CD8-positive, alpha-beta memory T cell (primary cell): ENCODE data around the gene KCNG4. TPM values are rescaled to one million over a fixed set of nuclear protein-coding genes. Genes with fewer than 3 reads are reported as not detected.

Experiments
- CTCF ChIA-PET: fragments of 350-600 bp; sonication (Branson Sonifier 250); formaldehyde crosslinking; loops from one replicate; lab custom pipeline; 2021; ENCODE audit warnings: antibody characterized with exemption; lab: Charles Lee
- POLR2A ChIA-PET: fragments of 350-600 bp; sonication (Branson Sonifier 250); formaldehyde crosslinking; loops from one replicate; lab custom pipeline; 2021; ENCODE audit warnings: antibody characterized with exemption; lab: Charles Lee
- DNase-seq, 5 donors: peaks; one replicate each; pipeline versions ENCODE4 v3.0.0 to v3.0.0-alpha.2; 2020 to 2022; ENCODE audit warnings: mixed read lengths in 1 of 5
- H3K27ac ChIP-seq: one replicate; pipeline ENCODE4 v1.7.0; 2013; ENCODE audit warnings: low read depth, mild to moderate bottlenecking, low read length, moderate library complexity
- H3K27me3 ChIP-seq: 2 replicates; pipeline ENCODE4 v1.7.0; 2013; ENCODE audit warnings: low read length, mild to moderate bottlenecking; ENCODE audit not compliant: insufficient read depth, poor library complexity, severe bottlenecking
- H3K36me3 ChIP-seq: 2 replicates; pipeline ENCODE4 v1.7.0; 2013; ENCODE audit warnings: mild to moderate bottlenecking, low read length, moderate library complexity; ENCODE audit not compliant: insufficient read depth
- H3K4me1 ChIP-seq: 2 replicates; pipeline ENCODE4 v1.7.0; 2013; ENCODE audit warnings: mild to moderate bottlenecking, low read length, moderate library complexity; ENCODE audit not compliant: insufficient read depth
- H3K4me3 ChIP-seq: 2 replicates; pipeline ENCODE4 v1.7.0; 2013; ENCODE audit warnings: mild to moderate bottlenecking, low read length
- H3K9me3 ChIP-seq: 2 replicates; pipeline ENCODE4 v1.7.0; 2013; ENCODE audit warnings: mild to moderate bottlenecking, low read length
- H3K27ac Mint-ChIP-seq, 8 donors: one replicate each; pipeline ENCODE4 v1.8.0; 2020 to 2021; ENCODE audit warnings: mixed read lengths in 8 of 8, mild to moderate bottlenecking in 6 of 8, inconsistent platforms in 3 of 8, moderate library complexity in 3 of 8
- H3K27me3 Mint-ChIP-seq, 2 donors: one replicate each; pipeline ENCODE4 v1.8.0; 2020 to 2021; ENCODE audit warnings: mixed read lengths in 2 of 2, mild to moderate bottlenecking in 1 of 2, moderate library complexity in 1 of 2
- H3K36me3 Mint-ChIP-seq, 3 donors: one replicate each; pipeline ENCODE4 v1.8.0; 2020 to 2021; ENCODE audit warnings: mixed read lengths in 3 of 3, inconsistent platforms in 1 of 3, mild to moderate bottlenecking in 1 of 3
- H3K4me1 Mint-ChIP-seq, 3 donors: one replicate each; pipeline ENCODE4 v1.8.0; 2020 to 2021; ENCODE audit warnings: mixed read lengths in 3 of 3, inconsistent platforms in 1 of 3, mild to moderate bottlenecking in 1 of 3
- H3K4me3 Mint-ChIP-seq, 7 donors: one replicate each; pipeline ENCODE4 v1.8.0; 2020 to 2021; ENCODE audit warnings: mixed read lengths in 7 of 7, mild to moderate bottlenecking in 6 of 7, moderate library complexity in 4 of 7, inconsistent platforms in 2 of 7
- H3K9me3 Mint-ChIP-seq, 5 donors: one replicate each; pipeline ENCODE4 v1.8.0; 2020 to 2022; ENCODE audit warnings: mixed read lengths in 5 of 5, mild to moderate bottlenecking in 3 of 5, moderate library complexity in 2 of 5, inconsistent platforms in 1 of 5
- polyA plus RNA-seq: library from polyadenylated mRNA; unstranded; fragments of 300-500 nt; fragmentation: Illumina TruSeq; gene quantifications from one replicate; pipeline ENCODE4 v1.2.3, GENCODE V29; 2021
- total RNA-seq, 2 experiments: library from RNA; stranded (reverse); gene quantifications; one replicate each; pipeline ENCODE4 v1.2.3, GENCODE V29; 2021

The KCNG4 gene
- total and polyA plus RNA-seq, 3 experiments from 2014 or later = not detected

GRCh38 chr16:84279881-84280280 lies 40.1 kb upstream of the KCNG4 start:
- Mint-ChIP-seq H3K4me3 (no peak overlapping the region), H3K27me3 (peaks cover 9 to 24% of the 10 kb centered on the region in 2 donors), H3K27ac (no peak overlapping the region), H3K9me3 (no peaks in the 10 kb centered on the region), H3K4me1 (peaks cover 0 to 1% (median 0%) of the 10 kb centered on the region in 3 donors), H3K36me3 (no peaks in the 10 kb centered on the region)
- no peaks in the 10 kb centered on the region for H3K27me3 ChIP-seq
- CTCF ChIA-PET = interaction anchor here (0.8 to 1.6 kb wide), 2 partner anchors 11 to 19 kb away, joined by 3 read pairs; no protein-coding TSS in a partner anchor
- H3K4me3 ChIP-seq = no peak overlapping the region
- H3K27ac ChIP-seq = no peak overlapping the region
- no peaks in the 10 kb centered on the region for H3K36me3 ChIP-seq
- POLR2A ChIA-PET = no interaction called here
- H3K4me1 ChIP-seq = no peaks in the 10 kb centered on the region
- no peak for DNase-seq
- no peaks in the 10 kb centered on the region for H3K9me3 ChIP-seq

GRCh38 chr16:84278968-84279367 lies 39.2 kb upstream of the KCNG4 start:
- no peaks in the 10 kb centered on the region for H3K9me3 Mint-ChIP-seq
- peaks cover 0 to 1% (median 0%) of the 10 kb centered on the region in 3 donors for H3K4me1 Mint-ChIP-seq
- H3K27ac Mint-ChIP-seq = no peak overlapping the region
- no peaks in the 10 kb centered on the region for H3K36me3 ChIP-seq
- ChIA-PET POLR2A (no interaction called here), CTCF (interaction anchor here (3.7 kb wide), 1 partner anchor 446 kb away, joined by 16 read pairs; no protein-coding TSS in a partner anchor)
- H3K27ac ChIP-seq = no peak overlapping the region
- DNase-seq = no peak
- H3K27me3 Mint-ChIP-seq = peaks cover 9 to 24% of the 10 kb centered on the region in 2 donors
- H3K36me3 Mint-ChIP-seq = no peaks in the 10 kb centered on the region
- no peak overlapping the region for H3K4me3 Mint-ChIP-seq
- H3K4me1 ChIP-seq = no peaks in the 10 kb centered on the region
- H3K27me3 ChIP-seq = no peaks in the 10 kb centered on the region
- no peak overlapping the region for H3K4me3 ChIP-seq
- H3K9me3 ChIP-seq = no peaks in the 10 kb centered on the region

DNA sequence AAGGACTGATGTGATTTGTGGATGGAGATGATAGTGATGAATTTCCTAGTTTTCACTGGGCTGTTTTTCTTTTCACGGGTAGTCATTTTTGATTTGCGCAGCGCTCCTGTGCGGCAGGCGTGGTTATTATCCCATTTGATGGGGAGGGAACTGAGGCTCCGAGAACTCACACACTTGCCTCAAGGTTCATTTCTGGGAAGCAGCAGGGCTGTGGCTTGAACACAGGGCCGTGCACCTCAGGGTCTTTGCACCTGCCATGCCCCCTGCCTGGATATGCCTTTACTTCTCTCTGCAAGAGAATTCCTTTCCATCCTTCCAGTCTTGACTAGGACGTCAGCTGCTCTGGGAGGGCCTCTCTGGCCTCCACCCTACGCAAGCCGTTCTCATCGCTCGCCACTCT lies 38.5 kb upstream of the KCNG4 start:
- Mint-ChIP-seq H3K4me1 (peaks cover 0 to 1% (median 0%) of the 10 kb centered on the region in 3 donors), H3K9me3 (no peaks in the 10 kb centered on the region), H3K4me3 (no peak overlapping the region), H3K27me3 (peaks cover 9 to 20% of the 10 kb centered on the region in 2 donors), H3K36me3 (no peaks in the 10 kb centered on the region), H3K27ac (peak overlapping the region in 1 of 8 donors; percentile 16)
- Histone ChIP-seq H3K27ac (no peak overlapping the region), H3K4me3 (no peak overlapping the region), H3K4me1 (no peaks in the 10 kb centered on the region), H3K27me3 (no peaks in the 10 kb centered on the region), H3K36me3 (no peaks in the 10 kb centered on the region), H3K9me3 (no peaks in the 10 kb centered on the region)
- ChIA-PET POLR2A (no interaction called here), CTCF (interaction anchor here (1.1 to 3.7 kb wide), 6 partner anchors 42 to 461 kb away, joined by 3 to 16 read pairs (median 6); no protein-coding TSS in a partner anchor)
- DNase-seq = no peak

DNA sequence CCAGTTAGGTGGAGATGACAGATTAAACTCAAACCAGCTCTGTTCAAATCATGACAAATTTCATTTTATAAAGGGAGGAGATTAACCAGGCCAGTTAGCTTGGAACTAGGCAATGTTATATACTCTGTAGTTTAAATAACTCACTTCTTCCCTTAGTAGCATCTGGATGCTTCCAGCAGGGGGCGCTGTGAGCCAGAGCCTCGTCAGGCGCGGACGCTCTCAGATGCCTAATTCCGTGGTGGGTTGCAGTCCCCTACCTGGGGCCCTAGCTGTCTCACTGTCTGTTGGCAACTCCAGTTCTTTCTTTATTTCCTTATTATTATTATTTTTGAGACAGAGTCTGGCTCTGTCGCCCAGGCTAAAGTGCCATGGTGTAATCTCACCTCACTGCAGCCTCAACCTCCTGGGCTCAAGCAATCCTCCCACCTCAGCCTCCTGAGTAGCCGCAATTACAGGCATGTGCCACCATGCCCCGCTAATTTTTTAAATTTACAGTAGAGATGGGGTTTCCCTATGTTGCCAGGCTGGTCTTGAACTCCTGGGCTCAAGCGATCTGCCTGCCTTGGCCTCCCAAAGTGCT lies 37.5 kb upstream of the KCNG4 start:
- H3K4me1 Mint-ChIP-seq = peaks cover 0 to 1% (median 0%) of the 10 kb centered on the region in 3 donors
- H3K27ac ChIP-seq = no peak overlapping the region
- no peak overlapping the region for H3K4me3 ChIP-seq
- POLR2A ChIA-PET = no interaction called here
- peak; percentile 29 to 80 (median 50) for DNase-seq
- peaks cover 9 to 17% of the 10 kb centered on the region in 2 donors for H3K27me3 Mint-ChIP-seq
- no peaks in the 10 kb centered on the region for H3K36me3 Mint-ChIP-seq
- H3K27me3 ChIP-seq = no peaks in the 10 kb centered on the region
- H3K27ac Mint-ChIP-seq = no peak overlapping the region
- no peaks in the 10 kb centered on the region for H3K4me1 ChIP-seq
- no peaks in the 10 kb centered on the region for H3K9me3 ChIP-seq
- no peaks in the 10 kb centered on the region for H3K36me3 ChIP-seq
- H3K9me3 Mint-ChIP-seq = no peaks in the 10 kb centered on the region
- H3K4me3 Mint-ChIP-seq = no peak overlapping the region
- CTCF ChIA-PET = interaction anchor here (0.6 to 3.7 kb wide), 21 partner anchors 9 to 676 kb away, joined by 3 to 16 read pairs (median 3); partner anchors contain the start of genes KCNG4, KLHL36, TAF1C and WFDC1

- peaks cover 8 to 13% of the 10 kb centered on the region in 2 donors for H3K27me3 Mint-ChIP-seq
- ChIA-PET POLR2A (no interaction called here), CTCF (interaction anchor here (1.3 to 3.7 kb wide), 3 partner anchors 8 to 449 kb away, joined by 4 to 16 read pairs (median 7); partner anchors contain the start of gene TAF1C)
Observed at GRCh38 chr16:84275585-84276151, 35.9 kb upstream of the KCNG4 start.

DNA sequence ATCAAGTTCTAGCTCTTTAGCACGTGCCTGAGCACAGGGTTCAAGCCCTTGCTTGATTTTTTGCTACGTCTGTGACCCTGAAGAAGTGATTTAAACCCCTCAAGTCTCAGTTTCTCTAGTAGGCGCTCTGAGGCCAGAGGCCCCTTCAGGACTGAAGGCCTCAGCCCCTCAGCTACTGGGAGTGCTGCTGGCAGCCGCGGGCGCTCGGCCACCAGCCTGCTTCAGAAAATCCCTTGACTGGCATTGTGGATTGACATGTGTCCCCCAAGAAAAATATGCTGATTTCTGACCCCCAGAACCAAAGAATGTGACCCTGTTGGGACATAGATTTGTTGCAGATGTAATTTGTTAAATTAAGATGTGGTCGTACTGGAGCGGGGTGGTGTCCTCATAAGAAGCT lies 34.7 kb upstream of the KCNG4 start:
- DNase-seq = no peak
- Histone ChIP-seq H3K9me3 (no peaks in the 10 kb centered on the region), H3K4me1 (no peaks in the 10 kb centered on the region), H3K27me3 (no peaks in the 10 kb centered on the region), H3K4me3 (no peak overlapping the region), H3K27ac (no peak overlapping the region), H3K36me3 (no peaks in the 10 kb centered on the region)
- Mint-ChIP-seq H3K4me1 (peaks cover 0 to 1% (median 0%) of the 10 kb centered on the region in 3 donors), H3K27ac (no peak overlapping the region), H3K27me3 (peaks cover 11 to 20% of the 10 kb centered on the region in 2 donors), H3K4me3 (no peak overlapping the region), H3K36me3 (no peaks in the 10 kb centered on the region), H3K9me3 (no peaks in the 10 kb centered on the region)
- POLR2A ChIA-PET = no interaction called here
- CTCF ChIA-PET = no interaction called here

More at GRCh38 chr16:84275585-84276151, 35.9 kb upstream of the KCNG4 start:
- Mint-ChIP-seq H3K4me1 (peaks cover 0 to 1% (median 0%) of the 10 kb centered on the region in 3 donors), H3K27ac (peak overlapping the region in 1 of 8 donors; percentile 36), H3K36me3 (no peaks in the 10 kb centered on the region), H3K9me3 (no peaks in the 10 kb centered on the region), H3K4me3 (no peak overlapping the region)
- Histone ChIP-seq H3K27me3 (no peaks in the 10 kb centered on the region), H3K27ac (no peak overlapping the region), H3K9me3 (no peaks in the 10 kb centered on the region), H3K4me1 (no peaks in the 10 kb centered on the region), H3K4me3 (no peak overlapping the region), H3K36me3 (no peaks in the 10 kb centered on the region)
- DNase-seq = no peak

GRCh38 chr16:84272740-84273320 lies 33.0 kb upstream of the KCNG4 start:
- Mint-ChIP-seq H3K4me1 (peaks cover 0 to 1% (median 0%) of the 10 kb centered on the region in 3 donors), H3K9me3 (no peaks in the 10 kb centered on the region), H3K4me3 (no peak overlapping the region), H3K27me3 (peaks cover 11 to 20% of the 10 kb centered on the region in 2 donors), H3K27ac (no peak overlapping the region), H3K36me3 (no peaks in the 10 kb centered on the region)
- DNase-seq = no peak
- no peaks in the 10 kb centered on the region for H3K9me3 ChIP-seq
- ChIA-PET POLR2A (no interaction called here), CTCF (no interaction called here)
- no peaks in the 10 kb centered on the region for H3K36me3 ChIP-seq
- no peaks in the 10 kb centered on the region for H3K27me3 ChIP-seq
- no peak overlapping the region for H3K4me3 ChIP-seq
- H3K4me1 ChIP-seq = no peaks in the 10 kb centered on the region
- H3K27ac ChIP-seq = no peak overlapping the region

DNA sequence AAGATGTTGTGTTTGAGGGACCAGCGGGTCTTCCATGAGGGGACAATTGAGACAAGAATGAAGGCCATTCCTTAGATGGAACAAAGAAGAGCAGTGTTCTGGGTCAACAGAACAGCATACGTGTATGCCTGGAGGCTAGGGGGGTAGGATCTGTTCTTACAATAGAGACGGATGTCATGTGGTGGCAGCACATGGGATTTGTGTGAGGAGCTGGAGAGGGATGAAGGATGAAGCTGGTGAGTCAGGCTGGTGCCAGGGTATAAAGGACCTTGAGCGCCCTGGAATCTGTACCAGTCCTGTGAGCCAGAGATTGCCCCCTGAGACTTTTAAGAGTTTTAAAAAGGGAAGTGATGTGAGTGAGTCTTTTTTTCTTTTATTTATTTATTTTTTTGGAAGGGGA lies 32.1 kb upstream of the KCNG4 start:
- no peak overlapping the region for H3K4me3 Mint-ChIP-seq
- H3K27ac Mint-ChIP-seq = no peak overlapping the region
- no peak for DNase-seq
- no peaks in the 10 kb centered on the region for H3K9me3 Mint-ChIP-seq
- POLR2A ChIA-PET = no interaction called here
- Histone ChIP-seq H3K4me1 (no peaks in the 10 kb centered on the region), H3K27me3 (no peaks in the 10 kb centered on the region), H3K36me3 (no peaks in the 10 kb centered on the region), H3K4me3 (no peak overlapping the region), H3K27ac (no peak overlapping the region), H3K9me3 (no peaks in the 10 kb centered on the region)
- no peaks in the 10 kb centered on the region for H3K36me3 Mint-ChIP-seq
- H3K4me1 Mint-ChIP-seq = no peaks in the 10 kb centered on the region
- CTCF ChIA-PET = no interaction called here
- peaks cover 9 to 20% of the 10 kb centered on the region in 2 donors for H3K27me3 Mint-ChIP-seq
